BLaER1 (cell line): ENCODE data around the gene RPS17.
"Not testable (repeated sequence)": the region's sequence is repeated elsewhere in the genome, so short reads cannot be mapped to it uniquely, and the experiment has no call there.

Experiments
- H3K27ac ChIP-seq: shearing (Covaris generic); formaldehyde crosslinking; 2 replicates; pipeline ENCODE4 v1.8.1; 2022
- H3K27me3 ChIP-seq: shearing (Covaris generic); formaldehyde crosslinking; 2 replicates; pipeline ENCODE4 v1.8.1; 2022
- H3K36me3 ChIP-seq: shearing (Covaris generic); formaldehyde crosslinking; 2 replicates; pipeline ENCODE4 v1.8.1; 2022
- H3K4me1 ChIP-seq: shearing (Covaris generic); formaldehyde crosslinking; 2 replicates; pipeline ENCODE4 v1.8.1; 2022
- H3K4me2 ChIP-seq: shearing (Covaris generic); formaldehyde crosslinking; 2 replicates; pipeline ENCODE4 v1.8.1; 2022
- H3K4me3 ChIP-seq: shearing (Covaris generic); formaldehyde crosslinking; 2 replicates; pipeline ENCODE4 v1.8.1; 2022
- H3K9ac ChIP-seq: shearing (Covaris generic); formaldehyde crosslinking; 2 replicates; pipeline ENCODE4 v1.8.1; 2022
- H3K9me3 ChIP-seq: shearing (Covaris generic); formaldehyde crosslinking; 2 replicates; pipeline ENCODE4 v1.8.1; 2022
- H4K20me1 ChIP-seq: shearing (Covaris generic); formaldehyde crosslinking; 2 replicates; pipeline ENCODE4 v1.8.1; 2022
- Cebpa-rat ChIP-seq: shearing (Covaris generic); IDR thresholded peaks from 2 replicates; pipeline ENCODE4 v1.8.1; 2022

Gene RPS17

GRCh38 chr15:82530606-82531379, 9.5 kb downstream of the RPS17 start:
- no peaks in the 10 kb centered on the region for H3K27me3 ChIP-seq
- H3K4me2 ChIP-seq = peak overlapping the region; percentile 60
- H3K9ac ChIP-seq = no peak overlapping the region
- H3K36me3 ChIP-seq = peaks cover 38% of the 10 kb centered on the region
- H3K9me3 ChIP-seq = no peaks in the 10 kb centered on the region
- H3K4me3 ChIP-seq = no peak overlapping the region
- H3K4me1 ChIP-seq = peaks cover 18% of the 10 kb centered on the region
- H4K20me1 ChIP-seq = peaks cover 41% of the 10 kb centered on the region
- H3K27ac ChIP-seq = no peak overlapping the region
- TF ChIP-seq Cebpa-rat = no peak

GRCh38 chr15:82530006-82530405, 10.3 kb downstream of the RPS17 start:
- Histone ChIP-seq H3K4me3 (no peak overlapping the region), H3K36me3 (peaks cover 31% of the 10 kb centered on the region), H3K4me1 (peaks cover 16% of the 10 kb centered on the region), H3K4me2 (no peak overlapping the region), H3K9ac (no peak overlapping the region), H3K27me3 (no peaks in the 10 kb centered on the region), H4K20me1 (peaks cover 34% of the 10 kb centered on the region), H3K27ac (no peak overlapping the region), H3K9me3 (no peaks in the 10 kb centered on the region)
- no peak for TF ChIP-seq Cebpa-rat

GRCh38 chr15:82513587-82513986, 26.7 kb downstream of the RPS17 start:
- H3K4me2 ChIP-seq, H3K27me3 ChIP-seq, H3K36me3 ChIP-seq, H3K9me3 ChIP-seq, H4K20me1 ChIP-seq, H3K4me1 ChIP-seq, H3K27ac ChIP-seq, H3K4me3 ChIP-seq, H3K9ac ChIP-seq: not testable (repeated sequence)

GRCh38 chr15:82507693-82508092, 32.6 kb downstream of the RPS17 start:
- H3K9me3 ChIP-seq, H3K4me3 ChIP-seq, H3K9ac ChIP-seq, H3K27ac ChIP-seq, H3K4me1 ChIP-seq, H3K36me3 ChIP-seq, H3K4me2 ChIP-seq, H3K27me3 ChIP-seq: not testable (repeated sequence)
- H4K20me1 ChIP-seq = peaks cover 14% of the 10 kb centered on the region

- not testable (repeated sequence) for H3K4me1 ChIP-seq, H3K27me3 ChIP-seq, H3K9ac ChIP-seq, H3K9me3 ChIP-seq, H3K36me3 ChIP-seq, H3K27ac ChIP-seq, H3K4me3 ChIP-seq, H3K4me2 ChIP-seq
- H4K20me1 ChIP-seq = peaks cover 14% of the 10 kb centered on the region
Observed at GRCh38 chr15:82507087-82507486, 33.2 kb downstream of the RPS17 start.

GRCh38 chr15:82505842-82506241, 34.4 kb downstream of the RPS17 start:
- H3K4me3 ChIP-seq, H3K27me3 ChIP-seq, H3K9ac ChIP-seq, H3K9me3 ChIP-seq, H3K4me1 ChIP-seq, H3K27ac ChIP-seq, H3K36me3 ChIP-seq, H3K4me2 ChIP-seq: not testable (repeated sequence)
- peaks cover 14% of the 10 kb centered on the region for H4K20me1 ChIP-seq

GRCh38 chr15:82504074-82504473, 36.2 kb downstream of the RPS17 start:
- H3K4me3 ChIP-seq, H3K36me3 ChIP-seq, H3K27ac ChIP-seq, H3K4me1 ChIP-seq, H3K4me2 ChIP-seq, H3K27me3 ChIP-seq, H3K9ac ChIP-seq: not testable (repeated sequence)
- peaks cover 14% of the 10 kb centered on the region for H4K20me1 ChIP-seq
- peaks cover 12% of the 10 kb centered on the region for H3K9me3 ChIP-seq

- not testable (repeated sequence) for H3K27ac ChIP-seq, H3K4me3 ChIP-seq, H3K9ac ChIP-seq, H3K27me3 ChIP-seq, H3K4me1 ChIP-seq, H3K36me3 ChIP-seq, H3K4me2 ChIP-seq
- Histone ChIP-seq H3K9me3 (peaks cover 17% of the 10 kb centered on the region), H4K20me1 (peaks cover 12% of the 10 kb centered on the region)
Observed at GRCh38 chr15:82502700-82503339, 37.4 kb downstream of the RPS17 start.

GRCh38 chr15:82500772-82501171, 39.5 kb downstream of the RPS17 start:
- not testable (repeated sequence) for H3K4me3 ChIP-seq, H4K20me1 ChIP-seq, H3K4me2 ChIP-seq

GRCh38 chr15:82497978-82498377, 42.3 kb downstream of the RPS17 start:
- not testable (repeated sequence) for H3K4me1 ChIP-seq, H3K27ac ChIP-seq, H3K4me2 ChIP-seq, H3K36me3 ChIP-seq, H3K27me3 ChIP-seq, H3K9ac ChIP-seq, H4K20me1 ChIP-seq, H3K4me3 ChIP-seq
- H3K9me3 ChIP-seq = peaks cover 22% of the 10 kb centered on the region

More at GRCh38 chr15:82500772-82501171, 39.5 kb downstream of the RPS17 start:
- H3K27ac ChIP-seq, H3K36me3 ChIP-seq, H3K9ac ChIP-seq, H3K27me3 ChIP-seq, H3K4me1 ChIP-seq: not testable (repeated sequence)
- H3K9me3 ChIP-seq = peaks cover 22% of the 10 kb centered on the region

- H3K4me1 ChIP-seq, H3K4me3 ChIP-seq, H3K4me2 ChIP-seq, H3K36me3 ChIP-seq, H3K27me3 ChIP-seq, H4K20me1 ChIP-seq, H3K9me3 ChIP-seq, H3K27ac ChIP-seq, H3K9ac ChIP-seq: not testable (repeated sequence)
Observed at GRCh38 chr15:82488250-82488649, 52.0 kb downstream of the RPS17 start.

- H3K4me2 ChIP-seq, H3K36me3 ChIP-seq, H4K20me1 ChIP-seq, H3K27me3 ChIP-seq, H3K27ac ChIP-seq, H3K4me3 ChIP-seq, H3K4me1 ChIP-seq, H3K9ac ChIP-seq, H3K9me3 ChIP-seq: not testable (repeated sequence)
Observed at GRCh38 chr15:82487045-82487444, 53.2 kb downstream of the RPS17 start.
